ENCODE measurements around the gene PPP1R9A. TPM values are rescaled to one million over a fixed set of nuclear protein-coding genes. Genes with fewer than 3 reads are reported as not detected.

Gene PPP1R9A
- polyA plus RNA-seq, 3 donors = not detected

- no peaks in the 10 kb centered on the region for H3K27me3 ChIP-seq (ENCODE audit: control insufficient read depth in 2 of 2, insufficient read depth in 2 of 2, low read length in 2 of 2)
- Mint-ChIP-seq H3K36me3 (no peaks in the 10 kb centered on the region), H3K4me3 (no peak overlapping the region), H3K9me3 (peaks cover 0 to 7% (median 0%) of the 10 kb centered on the region in 7 donors), H3K4me1 (peaks cover 11% of the 10 kb centered on the region), H3K27ac (peak overlapping the region in 1 of 7 donors; percentile 53), H3K27me3 (ENCODE audit: low read depth in 3 of 3) (no peaks in the 10 kb centered on the region)
- H3K36me3 ChIP-seq (replicated peaks in 1 of 2; ENCODE audit: control insufficient read depth in 1 of 2, insufficient read depth in 2 of 2, low read length in 2 of 2) = no peaks in the 10 kb centered on the region
- H2AFZ ChIP-seq (ENCODE audit: insufficient read depth, low read depth, low read length, poor library complexity, severe bottlenecking) = no peak overlapping the region
- H3K9me3 ChIP-seq (replicated peaks in 1 of 2; ENCODE audit: control insufficient read depth in 1 of 2, insufficient read depth in 1 of 2, low read length in 2 of 2) = no peaks in the 10 kb centered on the region
- no peak for TF ChIP-seq CTCF (IDR thresholded peaks at IDR 0.05)
- no peak overlapping the region for H3K27ac ChIP-seq (ENCODE audit: low read depth in 1 of 2, low read length in 2 of 2)
- intact Hi-C loops (cut with micrococcal nuclease) = no loop called here
- no peaks in the 10 kb centered on the region for H4K20me1 ChIP-seq (ENCODE audit: insufficient read depth, low read length)
- H3K4me3 ChIP-seq (replicated peaks in 1 of 3; ENCODE audit: low read depth in 2 of 3, low read length in 3 of 3) = no peak overlapping the region
- H3K9ac ChIP-seq (ENCODE audit: insufficient read depth, low read length, poor library complexity, severe bottlenecking) = no peak overlapping the region
- H3K4me1 ChIP-seq (ENCODE audit: control insufficient read depth in 1 of 2, insufficient read depth in 2 of 2, low read length in 2 of 2) = no peaks in the 10 kb centered on the region
- no peaks in the 10 kb centered on the region for H3K79me2 ChIP-seq (ENCODE audit: insufficient read depth, low read length)
- no peak overlapping the region for H3K4me2 ChIP-seq (replicated peaks; ENCODE audit: extremely low read depth, low read length, poor library complexity, severe bottlenecking)
- no peak for DNase-seq
Measured at GRCh38 chr7:95095966-95096540, 188.7 kb downstream of the PPP1R9A start.

GRCh38 chr7:95097291-95097690 lies 189.9 kb downstream of the PPP1R9A start:
- Histone ChIP-seq H3K27me3 (ENCODE audit: control insufficient read depth in 2 of 2, insufficient read depth in 2 of 2, low read length in 2 of 2) (no peaks in the 10 kb centered on the region), H3K4me3 (replicated peaks in 1 of 3; ENCODE audit: low read depth in 2 of 3, low read length in 3 of 3) (no peak overlapping the region), H3K4me1 (ENCODE audit: control insufficient read depth in 1 of 2, insufficient read depth in 2 of 2, low read length in 2 of 2) (no peaks in the 10 kb centered on the region), H3K9ac (ENCODE audit: insufficient read depth, low read length, poor library complexity, severe bottlenecking) (no peak overlapping the region), H4K20me1 (ENCODE audit: insufficient read depth, low read length) (no peaks in the 10 kb centered on the region), H3K36me3 (replicated peaks in 1 of 2; ENCODE audit: control insufficient read depth in 1 of 2, insufficient read depth in 2 of 2, low read length in 2 of 2) (no peaks in the 10 kb centered on the region), H3K9me3 (replicated peaks in 1 of 2; ENCODE audit: control insufficient read depth in 1 of 2, insufficient read depth in 1 of 2, low read length in 2 of 2) (no peaks in the 10 kb centered on the region), H2AFZ (ENCODE audit: insufficient read depth, low read depth, low read length, poor library complexity, severe bottlenecking) (no peak overlapping the region), H3K4me2 (replicated peaks; ENCODE audit: extremely low read depth, low read length, poor library complexity, severe bottlenecking) (no peak overlapping the region), H3K79me2 (ENCODE audit: insufficient read depth, low read length) (no peaks in the 10 kb centered on the region), H3K27ac (ENCODE audit: low read depth in 1 of 2, low read length in 2 of 2) (no peak overlapping the region)
- intact Hi-C loops (cut with micrococcal nuclease) = no loop called here
- H3K9me3 Mint-ChIP-seq = peaks cover 0 to 7% (median 3%) of the 10 kb centered on the region in 7 donors
- H3K27ac Mint-ChIP-seq = no peak overlapping the region
- no peak overlapping the region for H3K4me3 Mint-ChIP-seq
- no peak for TF ChIP-seq CTCF (IDR thresholded peaks at IDR 0.05)
- H3K4me1 Mint-ChIP-seq = peaks cover 11% of the 10 kb centered on the region
- no peaks in the 10 kb centered on the region for H3K27me3 Mint-ChIP-seq (ENCODE audit: low read depth in 3 of 3)
- no peak for DNase-seq
- 100% methylated on average over 1 of the region's 3 CpGs for WGBS (ENCODE audit: insufficient coverage)
- no peaks in the 10 kb centered on the region for H3K36me3 Mint-ChIP-seq
